HFFc6 (cell line): ENCODE results near the gene FAF1. TPM values are rescaled to one million over a fixed set of nuclear protein-coding genes. Genes with fewer than 3 reads are reported as not detected.

Source experiments
- DNase-seq: peaks from one replicate; pipeline ENCODE4 v3.0.0-alpha.2; 2018
- H3K27ac Mint-ChIP-seq: 2 replicates; pipeline ENCODE4 v1.8.0; 2020; ENCODE audit warnings: mild to moderate bottlenecking, mixed read lengths
- H3K27me3 Mint-ChIP-seq: 2 replicates; pipeline ENCODE4 v1.8.0; 2021; ENCODE audit warnings: mild to moderate bottlenecking, moderate library complexity, mixed read lengths; ENCODE audit not compliant: insufficient read depth
- H3K36me3 Mint-ChIP-seq: 2 replicates; pipeline ENCODE4 v1.8.0; 2021; ENCODE audit warnings: low read depth, mixed read lengths
- H3K4me1 Mint-ChIP-seq: 2 replicates; pipeline ENCODE4 v1.8.0; 2020; ENCODE audit warnings: low read depth, mixed read lengths
- H3K4me3 Mint-ChIP-seq: 2 replicates; pipeline ENCODE4 v1.8.0; 2020; ENCODE audit warnings: mild to moderate bottlenecking, moderate library complexity, mixed read lengths
- H3K9me3 Mint-ChIP-seq: 2 replicates; pipeline ENCODE4 v1.8.0; 2020; ENCODE audit warnings: mild to moderate bottlenecking, mixed read lengths
- total RNA-seq, 6 experiments: library from RNA; stranded (reverse); fragmentation: NEBNext Ultra II Directional; extraction: Animal tissue kit (Norgen Biotek cat#: 25700); gene quantifications; 2 replicates in 1 of 6; 3 replicates in 5 of 6; pipeline ENCODE4 v1.2.3, GENCODE V29; 2021
- TF ChIP-seq, protein P1 (sequence below): fragments of 200-600 bp; sonication (generic); IDR thresholded peaks from 2 replicates; pipeline ENCODE4 v1.5.0; 2021; ENCODE audit warnings: antibody characterized with exemption, mild to moderate bottlenecking

Gene FAF1
- total RNA-seq, 6 experiments from 2014 or later = 60.1 to 79.1 (median 67.8) TPM

GRCh38 chr1:50833216-50833615 lies 126.9 kb downstream of the FAF1 start:
- Mint-ChIP-seq H3K27ac (no peak overlapping the region), H3K4me3 (no peak overlapping the region), H3K9me3 (no peaks in the 10 kb centered on the region), H3K36me3 (peaks cover 15% of the 10 kb centered on the region), H3K27me3 (no peaks in the 10 kb centered on the region), H3K4me1 (peaks cover 11% of the 10 kb centered on the region; the same call in 1 of the 2 replicates)
- DNase-seq = no peak
- TF ChIP-seq, protein P1, sequence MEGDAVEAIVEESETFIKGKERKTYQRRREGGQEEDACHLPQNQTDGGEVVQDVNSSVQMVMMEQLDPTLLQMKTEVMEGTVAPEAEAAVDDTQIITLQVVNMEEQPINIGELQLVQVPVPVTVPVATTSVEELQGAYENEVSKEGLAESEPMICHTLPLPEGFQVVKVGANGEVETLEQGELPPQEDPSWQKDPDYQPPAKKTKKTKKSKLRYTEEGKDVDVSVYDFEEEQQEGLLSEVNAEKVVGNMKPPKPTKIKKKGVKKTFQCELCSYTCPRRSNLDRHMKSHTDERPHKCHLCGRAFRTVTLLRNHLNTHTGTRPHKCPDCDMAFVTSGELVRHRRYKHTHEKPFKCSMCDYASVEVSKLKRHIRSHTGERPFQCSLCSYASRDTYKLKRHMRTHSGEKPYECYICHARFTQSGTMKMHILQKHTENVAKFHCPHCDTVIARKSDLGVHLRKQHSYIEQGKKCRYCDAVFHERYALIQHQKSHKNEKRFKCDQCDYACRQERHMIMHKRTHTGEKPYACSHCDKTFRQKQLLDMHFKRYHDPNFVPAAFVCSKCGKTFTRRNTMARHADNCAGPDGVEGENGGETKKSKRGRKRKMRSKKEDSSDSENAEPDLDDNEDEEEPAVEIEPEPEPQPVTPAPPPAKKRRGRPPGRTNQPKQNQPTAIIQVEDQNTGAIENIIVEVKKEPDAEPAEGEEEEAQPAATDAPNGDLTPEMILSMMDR = no peak

DNA sequence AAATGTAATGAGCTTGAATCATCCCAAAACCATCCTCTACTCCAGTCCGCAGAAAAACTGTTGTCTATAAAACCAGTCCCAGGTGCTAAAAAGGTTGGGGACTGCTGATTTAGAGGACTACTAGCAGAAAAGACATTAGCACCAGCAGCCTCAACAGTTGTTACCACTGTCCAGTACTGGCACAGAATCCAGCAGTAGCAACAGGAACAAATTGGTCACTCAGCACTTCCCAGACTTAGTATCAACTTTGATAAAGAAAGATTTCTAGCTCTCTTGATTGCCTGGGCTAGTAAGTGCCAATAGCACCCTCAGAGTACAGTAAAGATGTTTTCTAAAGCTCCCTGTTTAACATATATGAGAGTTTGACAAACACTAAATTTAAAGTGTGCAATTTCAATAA lies 127.9 kb downstream of the FAF1 start:
- H3K27me3 Mint-ChIP-seq = no peaks in the 10 kb centered on the region
- TF ChIP-seq, protein P1 = no peak
- H3K9me3 Mint-ChIP-seq = no peaks in the 10 kb centered on the region
- peaks cover 11% of the 10 kb centered on the region; the same call in 1 of the 2 replicates for H3K4me1 Mint-ChIP-seq
- no peak for DNase-seq
- H3K27ac Mint-ChIP-seq = no peak overlapping the region
- H3K4me3 Mint-ChIP-seq = no peak overlapping the region
- peaks cover 11% of the 10 kb centered on the region for H3K36me3 Mint-ChIP-seq

DNA sequence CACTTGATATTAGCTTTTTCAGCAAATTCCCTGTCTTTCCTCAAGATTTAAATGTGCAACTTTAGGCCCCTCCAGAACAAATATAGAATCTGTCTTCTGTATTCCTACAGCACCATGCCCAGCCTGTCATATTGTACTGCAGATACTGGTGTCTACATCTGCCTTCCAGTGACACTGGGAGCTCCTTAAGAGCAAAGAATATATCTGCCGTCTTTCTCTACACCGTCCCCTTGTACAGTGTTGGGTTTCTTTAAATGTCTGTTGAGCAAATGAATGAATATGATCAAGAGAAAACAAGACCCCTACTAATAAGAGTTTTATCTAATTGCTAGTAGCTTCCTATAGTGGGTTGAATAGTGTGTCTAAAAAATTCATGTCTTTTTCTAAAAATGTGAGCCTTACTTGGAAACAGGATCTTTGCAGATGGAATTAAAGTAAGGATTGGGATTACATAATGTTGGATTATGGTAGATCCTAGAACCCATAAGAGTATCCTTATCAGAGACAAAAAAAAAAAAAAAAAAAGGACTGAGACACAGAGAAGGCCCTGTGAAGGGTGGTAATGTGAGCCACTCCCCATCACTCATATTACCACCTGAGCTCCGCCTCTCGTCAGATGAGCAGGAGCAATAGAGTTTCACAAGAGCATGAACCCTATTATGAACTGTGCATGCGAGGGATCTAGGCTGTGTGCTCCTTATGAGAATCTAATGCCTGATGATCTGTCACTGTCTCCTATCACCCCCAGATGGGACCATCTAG lies 128.6 kb downstream of the FAF1 start:
- Mint-ChIP-seq H3K27ac (no peak overlapping the region), H3K9me3 (no peaks in the 10 kb centered on the region), H3K4me1 (peaks cover 11% of the 10 kb centered on the region; the same call in 1 of the 2 replicates), H3K27me3 (no peaks in the 10 kb centered on the region), H3K4me3 (no peak overlapping the region), H3K36me3 (peaks cover 6% of the 10 kb centered on the region)
- no peak for DNase-seq
- TF ChIP-seq, protein P1 = no peak

DNA sequence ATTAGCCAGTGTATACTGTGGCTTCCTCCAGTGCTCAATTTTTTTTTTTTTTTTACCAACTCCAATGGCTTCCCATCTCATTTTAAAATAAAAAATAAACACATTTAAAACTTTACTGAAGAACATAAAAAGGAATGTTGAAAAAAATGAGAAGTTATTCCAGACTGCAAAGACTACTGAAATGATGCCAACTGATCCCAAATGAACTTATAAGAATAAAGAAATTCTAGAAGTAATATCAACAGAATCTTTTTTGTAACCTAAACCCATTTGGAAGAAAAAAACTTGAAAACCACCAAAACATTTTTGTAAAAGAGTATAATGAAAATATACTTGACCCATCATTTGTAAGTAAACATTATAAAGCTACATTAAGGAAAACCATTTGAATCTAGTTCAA lies 129.4 kb downstream of the FAF1 start:
- Mint-ChIP-seq H3K4me1 (peaks cover 11% of the 10 kb centered on the region; the same call in 1 of the 2 replicates), H3K4me3 (no peak overlapping the region), H3K27ac (no peak overlapping the region), H3K9me3 (no peaks in the 10 kb centered on the region), H3K36me3 (peaks cover 2% of the 10 kb centered on the region), H3K27me3 (no peaks in the 10 kb centered on the region)
- TF ChIP-seq, protein P1 = no peak
- DNase-seq = no peak

DNA sequence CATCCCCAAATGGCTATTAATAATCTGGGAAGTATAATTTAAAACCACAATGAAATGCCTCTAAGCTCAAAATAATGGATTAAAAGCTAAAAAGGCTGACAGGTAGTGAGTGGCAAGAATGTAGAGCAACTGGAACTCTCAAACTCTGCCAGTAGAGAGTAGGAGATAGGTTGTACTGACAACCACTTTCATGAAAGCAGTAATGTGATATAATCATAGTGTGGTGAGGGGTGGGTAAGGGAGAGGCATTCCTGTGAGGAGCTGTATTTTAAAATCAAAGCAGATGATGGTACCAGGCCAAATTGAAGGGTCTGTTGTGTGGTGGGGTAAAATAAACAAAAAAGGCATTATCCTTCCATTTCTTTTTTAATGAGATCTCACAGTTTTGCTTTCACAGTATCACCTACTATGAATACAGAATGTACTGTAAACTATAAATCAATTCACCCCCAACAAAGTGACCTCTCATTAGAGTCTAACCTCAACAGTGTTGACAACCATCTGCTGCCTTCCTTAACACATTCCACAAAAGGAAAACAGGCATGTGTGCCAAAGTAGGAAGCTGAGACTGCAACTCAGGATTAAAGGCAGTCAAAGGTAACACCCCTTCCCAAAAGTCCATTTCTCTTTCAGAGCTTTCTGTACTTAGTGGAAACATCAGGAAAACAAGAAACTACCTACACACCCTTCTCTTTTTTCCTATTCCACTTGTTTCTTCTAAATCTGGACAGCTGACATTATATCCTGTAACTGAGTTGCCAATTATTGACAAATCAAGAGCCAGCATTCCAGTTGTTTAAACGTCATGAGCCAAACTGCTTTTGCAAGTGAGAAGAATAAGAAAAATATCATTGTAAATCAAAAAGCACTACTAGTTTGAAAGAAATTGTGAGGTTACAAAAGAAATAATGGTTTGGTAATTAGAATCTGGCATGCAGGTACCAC lies 130.8 kb downstream of the FAF1 start:
- Mint-ChIP-seq H3K4me1 (peaks cover 11% of the 10 kb centered on the region; the same call in 1 of the 2 replicates), H3K9me3 (no peaks in the 10 kb centered on the region), H3K4me3 (no peak overlapping the region), H3K36me3 (no peaks in the 10 kb centered on the region; the same call in 1 of the 2 replicates), H3K27me3 (no peaks in the 10 kb centered on the region), H3K27ac (no peak overlapping the region)
- no peak for DNase-seq
- TF ChIP-seq, protein P1 = no peak
